Testis (tissue), 2 donors: ENCODE data around the gene TNFRSF13B.

Experiments used
- CTCF ChIP-seq, 3 experiments: fragments of 450-650 bp in 2 of 3; fragments of 200-600 bp in 1 of 3; sonication (generic) in 1 of 3; IDR thresholded peaks; one replicate each; pipeline ENCODE4 v1.5.1; 2016 to 2019; ENCODE audit warnings: antibody characterized with exemption in 3 of 3, mild to moderate bottlenecking in 2 of 3, moderate library complexity in 1 of 3
- POLR2A ChIP-seq: fragments of 450-650 bp; IDR thresholded peaks from one replicate; pipeline ENCODE4 v1.6.1; 2017; ENCODE audit warnings: antibody characterized with exemption, mild to moderate bottlenecking, moderate library complexity

GRCh38 chr17:16918443-16918842 is 53.5 kb downstream of the TNFRSF13B start:
- TF ChIP-seq CTCF (IDR thresholded peaks at IDR 0.05) (no peak), POLR2A (no peak)
